Measurements from ENCODE around the gene VCAN.

The VCAN gene

GRCh38 chr5:83567741-83568140, 96.2 kb downstream of the VCAN start:
- no peak for DNase-seq
- H3K9me3 Mint-ChIP-seq = no peaks in the 10 kb centered on the region
- H3K36me3 Mint-ChIP-seq (ENCODE audit: low read depth) = no peaks in the 10 kb centered on the region
- H3K4me1 Mint-ChIP-seq (ENCODE audit: low read depth) = no peaks in the 10 kb centered on the region
- no peak overlapping the region for H3K27ac Mint-ChIP-seq
- H3K27me3 Mint-ChIP-seq = peaks cover 20% of the 10 kb centered on the region
- H3K4me3 Mint-ChIP-seq = no peak overlapping the region

- H3K36me3 Mint-ChIP-seq (ENCODE audit: low read depth) = no peaks in the 10 kb centered on the region
- no peaks in the 10 kb centered on the region for H3K4me1 Mint-ChIP-seq (ENCODE audit: low read depth)
- no peak for DNase-seq
- H3K4me3 Mint-ChIP-seq = no peak overlapping the region
- H3K27me3 Mint-ChIP-seq = peaks cover 20% of the 10 kb centered on the region
- H3K9me3 Mint-ChIP-seq = no peaks in the 10 kb centered on the region
- H3K27ac Mint-ChIP-seq = no peak overlapping the region
These were observed 96.6 kb downstream of the VCAN start for GRCh38 chr5:83568186-83568585.

GRCh38 chr5:83570916-83571315, 99.4 kb downstream of the VCAN start:
- H3K27ac Mint-ChIP-seq = no peak overlapping the region
- H3K36me3 Mint-ChIP-seq (ENCODE audit: low read depth) = no peaks in the 10 kb centered on the region
- peaks cover 21% of the 10 kb centered on the region for H3K27me3 Mint-ChIP-seq
- H3K4me1 Mint-ChIP-seq (ENCODE audit: low read depth) = no peaks in the 10 kb centered on the region
- H3K9me3 Mint-ChIP-seq = no peaks in the 10 kb centered on the region
- H3K4me3 Mint-ChIP-seq = no peak overlapping the region
- no peak for DNase-seq

GRCh38 chr5:83572271-83572670, 100.7 kb downstream of the VCAN start:
- Mint-ChIP-seq H3K9me3 (no peaks in the 10 kb centered on the region), H3K4me1 (ENCODE audit: low read depth) (no peaks in the 10 kb centered on the region), H3K4me3 (no peak overlapping the region), H3K36me3 (ENCODE audit: low read depth) (no peaks in the 10 kb centered on the region), H3K27me3 (peaks cover 15% of the 10 kb centered on the region), H3K27ac (no peak overlapping the region)
- DNase-seq = no peak

GRCh38 chr5:83576341-83576740, 104.8 kb downstream of the VCAN start:
- DNase-seq = no peak
- H3K27ac Mint-ChIP-seq = no peak overlapping the region
- no peak overlapping the region for H3K4me3 Mint-ChIP-seq
- H3K4me1 Mint-ChIP-seq (ENCODE audit: low read depth) = no peaks in the 10 kb centered on the region
- no peaks in the 10 kb centered on the region for H3K9me3 Mint-ChIP-seq
- H3K36me3 Mint-ChIP-seq (ENCODE audit: low read depth) = no peaks in the 10 kb centered on the region
- peaks cover 18% of the 10 kb centered on the region for H3K27me3 Mint-ChIP-seq

GRCh38 chr5:83577036-83577636, 105.6 kb downstream of the VCAN start:
- Mint-ChIP-seq H3K27me3 (peaks cover 18% of the 10 kb centered on the region), H3K36me3 (ENCODE audit: low read depth) (no peaks in the 10 kb centered on the region), H3K4me1 (ENCODE audit: low read depth) (no peaks in the 10 kb centered on the region), H3K27ac (no peak overlapping the region), H3K9me3 (no peaks in the 10 kb centered on the region), H3K4me3 (no peak overlapping the region)
- no peak for DNase-seq

- Mint-ChIP-seq H3K27me3 (peaks cover 9% of the 10 kb centered on the region), H3K4me3 (no peak overlapping the region), H3K4me1 (ENCODE audit: low read depth) (no peaks in the 10 kb centered on the region), H3K9me3 (no peaks in the 10 kb centered on the region), H3K27ac (no peak overlapping the region), H3K36me3 (ENCODE audit: low read depth) (no peaks in the 10 kb centered on the region)
- DNase-seq = no peak
These were observed 112.3 kb downstream of the VCAN start for GRCh38 chr5:83583859-83584258.

- Mint-ChIP-seq H3K36me3 (ENCODE audit: low read depth) (no peaks in the 10 kb centered on the region), H3K4me3 (no peak overlapping the region), H3K27me3 (peaks cover 5% of the 10 kb centered on the region), H3K4me1 (ENCODE audit: low read depth) (no peaks in the 10 kb centered on the region), H3K27ac (no peak overlapping the region), H3K9me3 (no peaks in the 10 kb centered on the region)
- no peak for DNase-seq
These were observed 115.6 kb downstream of the VCAN start for GRCh38 chr5:83586874-83587776.

- peaks cover 5% of the 10 kb centered on the region for H3K27me3 Mint-ChIP-seq
- no peak for DNase-seq
- no peak overlapping the region for H3K27ac Mint-ChIP-seq
- no peaks in the 10 kb centered on the region for H3K9me3 Mint-ChIP-seq
- H3K36me3 Mint-ChIP-seq (ENCODE audit: low read depth) = no peaks in the 10 kb centered on the region
- H3K4me1 Mint-ChIP-seq (ENCODE audit: low read depth) = no peaks in the 10 kb centered on the region
- H3K4me3 Mint-ChIP-seq = no peak overlapping the region
These were observed 118.2 kb downstream of the VCAN start for GRCh38 chr5:83589786-83590185.

- no peak for DNase-seq
- Mint-ChIP-seq H3K4me1 (ENCODE audit: low read depth) (no peaks in the 10 kb centered on the region), H3K36me3 (ENCODE audit: low read depth) (no peaks in the 10 kb centered on the region), H3K9me3 (no peaks in the 10 kb centered on the region), H3K4me3 (no peak overlapping the region), H3K27me3 (peaks cover 5% of the 10 kb centered on the region), H3K27ac (no peak overlapping the region)
These were observed 119.4 kb downstream of the VCAN start for GRCh38 chr5:83590966-83591365.

GRCh38 chr5:83595217-83595616, 123.7 kb downstream of the VCAN start:
- Mint-ChIP-seq H3K36me3 (ENCODE audit: low read depth) (no peaks in the 10 kb centered on the region), H3K4me1 (ENCODE audit: low read depth) (no peaks in the 10 kb centered on the region), H3K27ac (no peak overlapping the region), H3K9me3 (no peaks in the 10 kb centered on the region), H3K27me3 (no peaks in the 10 kb centered on the region), H3K4me3 (no peak overlapping the region)
- no peak for DNase-seq

- H3K27me3 Mint-ChIP-seq = peaks cover 11% of the 10 kb centered on the region
- H3K27ac Mint-ChIP-seq = no peak overlapping the region
- no peak for DNase-seq
- H3K4me1 Mint-ChIP-seq (ENCODE audit: low read depth) = no peaks in the 10 kb centered on the region
- H3K9me3 Mint-ChIP-seq = no peaks in the 10 kb centered on the region
- H3K36me3 Mint-ChIP-seq (ENCODE audit: low read depth) = no peaks in the 10 kb centered on the region
- H3K4me3 Mint-ChIP-seq = no peak overlapping the region
These were observed 136.6 kb downstream of the VCAN start for GRCh38 chr5:83608122-83608521.

- H3K9me3 Mint-ChIP-seq = peaks cover 9% of the 10 kb centered on the region
- H3K36me3 Mint-ChIP-seq (ENCODE audit: low read depth) = no peaks in the 10 kb centered on the region
- H3K4me1 Mint-ChIP-seq (ENCODE audit: low read depth) = no peaks in the 10 kb centered on the region
- H3K27ac Mint-ChIP-seq = no peak overlapping the region
- H3K4me3 Mint-ChIP-seq = no peak overlapping the region
- no peak for DNase-seq
- H3K27me3 Mint-ChIP-seq = peaks cover 6% of the 10 kb centered on the region
These were observed 143.3 kb downstream of the VCAN start for GRCh38 chr5:83614841-83615240.

- Mint-ChIP-seq H3K27ac (no peak overlapping the region), H3K36me3 (ENCODE audit: low read depth) (no peaks in the 10 kb centered on the region), H3K9me3 (no peaks in the 10 kb centered on the region), H3K27me3 (no peaks in the 10 kb centered on the region), H3K4me1 (ENCODE audit: low read depth) (no peaks in the 10 kb centered on the region), H3K4me3 (no peak overlapping the region)
- DNase-seq = no peak
These were observed 156.8 kb downstream of the VCAN start for GRCh38 chr5:83628360-83628759.
